Skin of body (tissue), 2 donors: Measurements from ENCODE around the gene CYLD. TPM values are rescaled to one million over a fixed set of nuclear protein-coding genes. Genes with fewer than 3 reads are reported as not detected.

Experiments used
- DNase-seq: peaks from one replicate; lab custom pipeline; 2025; lab: John Stamatoyannopoulos, UW
- total RNA-seq: library from RNA; depleted of rRNA; stranded (reverse); fragments of >200 nt; gene quantifications from one replicate; pipeline ENCODE4 v1.2.3, GENCODE V29; 2014

The CYLD gene
- total RNA-seq, 1 donor from 2014 or later = 42.5 TPM

DNA sequence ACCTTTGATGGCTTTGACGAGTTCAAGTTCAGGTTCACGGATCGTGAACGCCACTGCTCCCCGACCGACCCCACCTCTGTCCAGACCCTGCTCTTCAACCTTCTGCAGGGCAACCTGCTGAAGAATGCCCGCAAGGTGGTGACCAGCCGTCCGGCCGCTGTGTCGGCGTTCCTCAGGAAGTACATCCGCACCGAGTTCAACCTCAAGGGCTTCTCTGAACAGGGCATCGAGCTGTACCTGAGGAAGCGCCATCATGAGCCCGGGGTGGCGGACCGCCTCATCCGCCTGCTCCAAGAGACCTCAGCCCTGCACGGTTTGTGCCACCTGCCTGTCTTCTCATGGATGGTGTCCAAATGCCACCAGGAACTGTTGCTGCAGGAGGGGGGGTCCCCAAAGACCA lies 30.8 kb upstream of the CYLD start:
- no peak for DNase-seq

DNA sequence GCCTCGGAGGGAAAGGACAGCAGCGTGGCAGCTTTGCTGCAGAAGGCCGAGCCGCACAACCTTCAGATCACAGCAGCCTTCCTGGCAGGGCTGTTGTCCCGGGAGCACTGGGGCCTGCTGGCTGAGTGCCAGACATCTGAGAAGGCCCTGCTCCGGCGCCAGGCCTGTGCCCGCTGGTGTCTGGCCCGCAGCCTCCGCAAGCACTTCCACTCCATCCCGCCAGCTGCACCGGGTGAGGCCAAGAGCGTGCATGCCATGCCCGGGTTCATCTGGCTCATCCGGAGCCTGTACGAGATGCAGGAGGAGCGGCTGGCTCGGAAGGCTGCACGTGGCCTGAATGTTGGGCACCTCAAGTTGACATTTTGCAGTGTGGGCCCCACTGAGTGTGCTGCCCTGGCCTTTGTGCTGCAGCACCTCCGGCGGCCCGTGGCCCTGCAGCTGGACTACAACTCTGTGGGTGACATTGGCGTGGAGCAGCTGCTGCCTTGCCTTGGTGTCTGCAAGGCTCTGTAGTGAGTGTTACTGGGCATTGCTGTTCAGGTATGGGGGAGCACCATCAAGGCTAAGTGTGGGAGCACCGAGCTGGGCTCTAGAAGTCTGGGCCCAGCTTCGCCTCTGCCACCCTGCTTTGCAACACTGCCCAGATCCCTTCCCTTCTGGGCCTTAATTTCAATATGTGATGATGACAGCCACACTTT lies 29.9 kb upstream of the CYLD start:
- DNase-seq = no peak

DNA sequence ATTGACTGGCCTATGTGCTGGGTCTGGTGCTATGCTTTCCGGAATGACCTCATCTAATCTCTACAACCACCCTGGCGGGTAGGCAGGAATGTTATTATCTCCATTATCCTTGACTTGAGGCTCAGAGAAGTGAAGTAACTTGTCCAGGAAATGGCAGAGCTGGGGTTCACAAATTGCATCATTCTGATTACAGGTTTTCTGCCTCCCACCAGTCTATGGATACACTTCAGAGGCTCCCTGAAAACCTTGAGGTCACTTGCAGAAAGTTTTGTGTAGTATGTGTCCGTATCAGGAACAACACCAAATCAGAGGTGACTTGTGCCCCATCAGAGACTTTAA lies 29.4 kb upstream of the CYLD start:
- DNase-seq = no peak

DNA sequence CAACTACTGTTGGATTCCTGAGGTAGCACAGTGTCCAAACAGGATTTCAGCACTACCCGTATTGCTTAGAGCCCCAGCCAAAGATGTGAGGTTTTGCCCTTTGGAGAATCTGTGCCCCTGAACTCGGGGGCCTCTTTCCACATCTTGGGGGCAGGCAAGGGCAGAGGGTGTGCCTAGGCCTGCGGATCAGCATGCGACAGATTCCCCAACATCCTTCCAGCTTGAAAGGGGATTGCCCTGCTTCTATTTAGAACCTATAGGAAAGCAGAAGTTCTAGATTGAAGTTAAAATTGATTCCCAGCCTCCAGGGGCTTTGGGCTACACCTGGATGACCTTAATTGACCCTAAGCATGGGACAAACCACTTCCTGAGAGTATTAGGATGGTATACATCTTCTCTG lies 28.9 kb upstream of the CYLD start:
- no peak for DNase-seq

DNA sequence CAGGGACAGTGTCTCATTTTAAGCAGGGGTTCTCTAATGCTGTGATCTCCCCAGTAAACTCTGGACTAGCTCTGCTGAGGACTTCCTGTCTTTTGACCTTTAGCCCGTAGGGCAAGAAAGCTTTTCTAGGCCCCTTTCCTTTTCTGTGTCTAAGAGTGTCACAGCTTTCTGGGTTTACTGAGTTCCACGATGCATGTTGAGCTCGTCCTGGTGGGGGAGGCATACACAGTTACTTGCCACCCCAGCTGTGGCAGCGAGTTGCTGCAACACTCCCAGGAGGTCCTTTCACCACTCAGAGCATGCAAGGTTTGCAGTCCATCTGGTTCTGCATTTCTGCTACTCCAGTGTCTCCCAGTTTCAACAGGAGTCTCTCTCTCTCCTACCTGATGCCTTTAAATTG lies 24.8 kb upstream of the CYLD start:
- DNase-seq = no peak

DNA sequence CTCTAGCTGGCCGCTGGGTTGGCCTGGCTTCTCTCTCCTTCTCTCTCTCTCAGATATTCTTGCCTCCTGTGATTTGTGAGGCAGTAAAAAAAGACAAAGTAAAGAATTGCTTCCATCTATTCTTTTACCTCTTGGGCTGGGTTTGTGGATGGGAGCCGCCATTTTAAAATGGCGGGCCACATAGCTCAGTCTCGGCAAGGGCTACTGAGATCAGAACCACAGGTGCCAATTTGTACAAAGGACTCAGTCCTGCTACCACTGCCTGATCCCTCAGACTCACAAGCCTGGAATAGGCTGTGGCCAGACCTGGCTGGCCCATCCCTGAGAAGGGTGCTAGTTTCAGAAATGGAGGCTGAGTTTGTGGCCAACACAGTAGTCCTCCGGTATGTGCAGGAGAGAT lies 24.4 kb upstream of the CYLD start:
- DNase-seq = no peak

DNA sequence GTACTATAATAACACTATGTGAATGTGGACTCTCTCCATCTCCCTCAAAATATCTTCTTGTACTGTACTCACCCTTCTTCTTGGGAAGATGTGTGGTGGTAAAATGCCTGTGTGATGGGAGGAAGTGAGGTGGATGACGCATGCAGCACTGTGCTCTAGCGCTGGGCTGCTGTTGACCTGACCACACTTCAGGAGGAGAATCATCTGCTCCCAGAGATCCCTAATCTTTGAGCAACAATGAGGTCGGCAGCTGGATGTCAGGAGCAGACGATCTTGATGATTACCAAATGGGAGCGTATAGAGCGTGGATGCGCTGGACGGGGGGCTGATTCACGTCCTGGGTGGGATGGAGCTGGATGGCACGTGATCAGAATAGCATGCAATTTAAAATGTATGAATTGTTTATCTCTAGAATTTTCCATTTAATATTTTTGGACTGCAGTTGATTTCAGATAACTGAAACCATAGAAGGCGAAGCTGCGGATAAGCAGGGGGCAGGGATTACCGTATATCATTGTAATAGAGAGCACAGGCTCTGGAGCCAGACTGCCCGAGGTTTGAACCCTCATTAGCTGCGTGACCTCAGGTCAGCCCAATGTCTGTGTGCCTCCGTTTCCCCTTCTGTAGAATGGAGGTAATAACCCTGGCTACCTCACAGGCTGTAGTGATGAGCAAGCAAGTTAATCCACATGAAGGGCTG lies 23.7 kb upstream of the CYLD start:
- no peak for DNase-seq

DNA sequence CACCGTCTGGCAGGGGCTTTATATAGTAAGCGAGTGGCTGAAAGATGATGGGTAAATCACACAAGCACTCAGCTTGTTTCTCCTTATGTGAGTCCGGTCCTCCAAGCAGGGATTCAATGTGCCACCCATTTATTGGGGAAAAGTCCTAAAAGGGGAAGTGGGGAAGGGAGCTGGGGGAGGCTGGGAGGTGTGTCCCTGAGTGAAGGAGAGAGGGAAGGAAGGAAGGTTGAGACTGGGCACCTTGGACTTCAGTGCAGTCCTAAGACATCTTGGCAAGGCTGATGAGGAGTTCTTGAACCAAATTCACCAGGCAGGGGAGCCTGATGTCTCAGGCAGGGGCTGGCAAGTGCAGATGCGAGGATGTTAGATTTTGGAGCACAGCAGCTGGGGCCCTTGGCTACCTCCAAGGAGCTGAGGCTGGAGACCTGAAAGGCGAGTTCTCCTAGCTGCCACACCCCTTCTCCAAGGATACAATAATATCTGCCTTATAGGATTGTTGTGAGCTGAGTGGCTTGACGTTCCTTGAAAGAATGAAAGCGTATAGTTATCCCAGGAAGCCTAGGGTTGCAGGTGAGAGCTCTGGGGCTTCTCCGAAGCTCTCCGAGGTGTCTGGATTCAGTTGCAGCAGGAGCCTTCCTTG lies 23.0 kb upstream of the CYLD start:
- no peak for DNase-seq

DNA sequence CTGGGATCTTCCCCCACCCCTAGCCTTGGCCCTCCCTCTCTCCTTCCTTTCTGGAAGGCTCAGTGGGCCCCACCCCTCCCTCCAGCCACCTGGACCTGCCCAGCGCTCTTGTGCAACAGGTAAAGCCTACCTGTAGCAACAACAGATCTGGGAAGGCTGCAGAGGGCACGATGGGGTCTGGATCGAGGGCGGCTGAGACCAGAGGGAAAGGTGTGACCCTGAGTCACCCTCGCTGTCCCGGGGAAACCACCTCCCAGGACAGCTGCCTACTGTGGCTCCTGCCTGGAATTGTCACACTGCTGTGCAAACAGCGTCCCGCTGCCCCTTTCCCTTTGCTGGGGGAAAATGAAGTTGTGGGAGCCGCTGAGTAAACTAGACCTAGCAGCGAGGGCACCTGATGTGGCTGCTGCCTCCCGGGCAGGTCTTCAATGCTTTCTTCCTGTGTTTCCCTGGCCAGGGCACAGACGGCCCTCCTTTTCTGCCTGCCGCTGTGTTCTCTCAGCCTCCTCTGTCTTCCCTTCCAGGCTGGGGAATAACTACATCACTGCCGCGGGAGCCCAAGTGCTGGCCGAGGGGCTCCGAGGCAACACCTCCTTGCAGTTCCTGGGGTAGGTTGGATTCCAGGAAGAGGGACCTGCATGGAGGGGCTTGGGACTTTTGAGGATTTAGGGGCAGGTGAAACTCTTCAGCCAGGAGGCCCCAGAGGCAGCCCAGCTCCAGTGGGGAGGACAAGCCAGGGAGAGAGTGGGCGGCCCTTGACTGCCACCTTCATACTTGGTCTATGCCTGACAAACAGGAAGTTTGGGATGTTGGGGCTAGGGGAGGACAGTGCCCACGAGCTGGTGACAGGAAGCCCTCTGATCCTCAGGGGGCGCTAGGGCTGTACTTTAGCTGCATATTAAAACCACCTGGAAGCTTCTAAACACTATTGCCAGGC lies 22.2 kb upstream of the CYLD start:
- DNase-seq = no peak

DNA sequence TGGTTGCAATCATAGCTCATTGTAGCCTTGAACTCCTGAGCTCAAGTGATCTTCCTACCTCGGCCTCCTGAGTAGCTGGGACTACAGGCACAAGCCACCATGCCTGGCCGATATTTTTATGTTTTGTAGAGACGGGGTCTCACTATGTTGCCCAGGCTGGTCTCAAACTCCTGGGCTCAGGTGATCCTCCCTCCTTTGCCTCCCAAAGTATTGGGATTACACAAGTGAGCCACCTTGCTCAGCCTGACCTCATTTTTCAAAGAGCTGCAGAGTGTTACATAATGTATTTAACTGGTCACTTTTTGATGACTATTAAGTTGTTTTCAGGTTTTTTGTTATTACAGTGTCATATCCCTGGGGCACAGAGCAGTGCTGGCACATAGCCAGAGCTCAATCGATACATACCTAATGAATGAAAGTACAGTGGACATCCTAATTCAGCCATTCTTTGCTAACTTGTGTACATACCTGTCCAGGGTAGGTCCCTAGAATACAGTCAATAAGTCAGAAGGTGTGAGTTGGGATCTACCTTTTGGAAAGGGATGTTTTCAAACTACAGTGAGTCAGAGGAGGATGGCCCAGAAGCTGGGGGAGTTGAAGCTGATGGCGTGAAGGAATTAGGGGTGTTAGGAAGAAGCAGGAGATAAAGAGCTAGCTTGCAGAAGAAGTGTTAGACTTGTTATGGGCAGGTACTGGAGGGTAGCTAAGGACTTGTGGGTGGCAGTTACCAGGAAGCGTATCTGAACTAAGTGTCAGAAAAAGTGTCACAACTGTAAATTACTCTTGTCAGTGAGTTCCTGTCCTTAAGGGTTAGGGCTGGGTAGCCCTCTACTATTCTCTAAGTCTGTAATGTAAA lies 20.1 kb upstream of the CYLD start:
- DNase-seq = no peak

DNA sequence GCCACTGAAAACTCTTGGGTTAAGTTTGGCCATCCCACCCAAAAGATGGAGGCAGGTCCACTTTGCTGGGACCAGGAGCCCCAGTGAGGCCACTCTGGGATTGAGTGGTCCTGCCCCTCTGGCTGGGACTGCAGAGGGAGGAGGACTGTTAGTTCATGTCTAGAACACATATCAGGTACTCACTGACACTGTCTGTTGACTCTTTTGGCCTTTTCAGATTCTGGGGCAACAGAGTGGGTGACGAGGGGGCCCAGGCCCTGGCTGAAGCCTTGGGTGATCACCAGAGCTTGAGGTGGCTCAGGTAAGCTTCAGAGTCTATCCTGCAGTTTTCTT lies 19.5 kb upstream of the CYLD start:
- DNase-seq = no peak

DNA sequence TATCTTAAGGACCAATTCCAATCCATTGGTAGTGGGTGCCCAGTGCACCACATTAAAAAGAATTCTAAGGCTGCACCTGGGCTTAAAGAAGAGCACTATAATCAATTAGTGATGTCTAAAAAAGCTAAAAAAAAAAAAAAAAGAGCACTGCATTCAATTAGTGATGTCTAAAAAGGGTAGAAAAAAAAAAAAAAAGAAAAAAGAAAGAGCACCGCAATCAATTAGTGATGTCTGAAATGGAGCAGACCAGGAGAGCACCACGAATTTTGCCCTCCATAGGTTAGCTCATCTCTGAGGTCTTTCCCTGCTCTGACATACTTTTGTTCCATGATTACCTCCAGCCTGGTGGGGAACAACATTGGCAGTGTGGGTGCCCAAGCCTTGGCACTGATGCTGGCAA lies 18.9 kb upstream of the CYLD start:
- DNase-seq = no peak

DNA sequence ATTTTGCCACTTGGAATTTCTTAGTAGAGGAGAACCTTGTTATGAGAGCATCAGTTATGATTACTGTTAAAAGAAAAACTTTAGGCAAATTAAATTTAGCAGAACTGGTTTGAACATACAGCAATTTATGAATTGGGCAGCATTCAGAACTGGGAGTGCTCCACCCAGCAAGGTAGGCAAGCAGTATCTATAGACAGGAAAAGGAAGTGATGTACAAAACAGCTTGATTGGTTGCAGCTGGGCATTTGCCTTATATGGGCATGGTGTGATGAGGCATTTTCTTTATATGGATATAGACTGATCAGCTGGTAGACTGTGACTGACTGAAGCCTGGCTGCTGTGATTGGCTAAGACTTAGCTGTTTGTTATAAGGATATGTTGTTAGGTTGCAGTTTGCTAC lies 17.6 kb upstream of the CYLD start:
- DNase-seq = no peak

DNA sequence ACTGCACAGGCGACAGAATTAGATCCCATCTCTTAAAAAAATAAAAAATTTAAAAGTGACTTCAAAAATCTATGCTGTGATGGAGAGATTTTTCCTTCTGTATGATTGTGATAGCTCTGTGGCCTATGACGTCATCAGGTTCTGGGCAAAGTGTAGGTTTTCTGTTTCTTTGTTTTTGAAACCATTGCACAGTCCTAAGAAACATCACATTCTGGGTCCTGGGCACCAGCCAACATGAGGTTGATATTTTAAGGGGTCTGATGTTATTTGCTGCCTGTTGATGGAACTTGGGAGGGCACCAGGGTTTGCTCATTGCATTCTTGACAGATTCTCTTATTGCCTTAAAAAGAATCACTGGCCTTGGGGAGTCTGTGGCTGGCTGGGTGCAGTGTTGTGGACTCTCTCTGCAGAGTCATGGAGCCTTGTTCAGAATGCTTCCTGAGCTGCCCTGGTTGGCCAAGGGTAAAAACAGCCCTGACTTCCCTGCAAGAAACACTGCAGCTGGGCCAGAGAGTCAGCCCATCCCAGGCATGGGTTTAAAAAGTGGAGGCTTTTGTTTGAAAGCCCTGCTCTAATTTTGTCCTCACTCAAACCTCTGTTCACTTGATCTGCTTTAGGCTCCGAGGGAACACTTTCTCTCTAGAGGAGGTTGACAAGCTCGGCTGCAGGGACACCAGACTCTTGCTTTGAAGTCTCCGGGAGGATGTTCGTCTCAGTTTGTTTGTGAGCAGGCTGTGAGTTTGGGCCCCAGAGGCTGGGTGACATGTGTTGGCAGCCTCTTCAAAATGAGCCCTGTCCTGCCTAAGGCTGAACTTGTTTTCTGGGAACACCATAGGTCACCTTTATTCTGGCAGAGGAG lies 10.5 kb upstream of the CYLD start:
- DNase-seq = no peak

DNA sequence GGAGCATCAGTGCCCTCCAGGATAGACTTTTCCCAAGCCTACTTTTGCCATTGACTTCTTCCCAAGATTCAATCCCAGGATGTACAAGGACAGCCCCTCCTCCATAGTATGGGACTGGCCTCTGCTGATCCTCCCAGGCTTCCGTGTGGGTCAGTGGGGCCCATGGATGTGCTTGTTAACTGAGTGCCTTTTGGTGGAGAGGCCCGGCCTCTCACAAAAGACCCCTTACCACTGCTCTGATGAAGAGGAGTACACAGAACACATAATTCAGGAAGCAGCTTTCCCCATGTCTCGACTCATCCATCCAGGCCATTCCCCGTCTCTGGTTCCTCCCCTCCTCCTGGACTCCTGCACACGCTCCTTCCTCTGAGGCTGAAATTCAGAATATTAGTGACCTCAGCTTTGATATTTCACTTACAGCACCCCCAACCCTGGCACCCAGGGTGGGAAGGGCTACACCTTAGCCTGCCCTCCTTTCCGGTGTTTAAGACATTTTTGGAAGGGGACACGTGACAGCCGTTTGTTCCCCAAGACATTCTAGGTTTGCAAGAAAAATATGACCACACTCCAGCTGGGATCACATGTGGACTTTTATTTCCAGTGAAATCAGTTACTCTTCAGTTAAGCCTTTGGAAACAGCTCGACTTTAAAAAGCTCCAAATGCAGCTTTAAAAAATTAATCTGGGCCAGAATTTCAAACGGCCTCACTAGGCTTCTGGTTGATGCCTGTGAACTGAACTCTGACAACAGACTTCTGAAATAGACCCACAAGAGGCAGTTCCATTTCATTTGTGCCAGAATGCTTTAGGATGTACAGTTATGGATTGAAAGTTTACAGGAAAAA lies 9.7 kb upstream of the CYLD start:
- DNase-seq = no peak

DNA sequence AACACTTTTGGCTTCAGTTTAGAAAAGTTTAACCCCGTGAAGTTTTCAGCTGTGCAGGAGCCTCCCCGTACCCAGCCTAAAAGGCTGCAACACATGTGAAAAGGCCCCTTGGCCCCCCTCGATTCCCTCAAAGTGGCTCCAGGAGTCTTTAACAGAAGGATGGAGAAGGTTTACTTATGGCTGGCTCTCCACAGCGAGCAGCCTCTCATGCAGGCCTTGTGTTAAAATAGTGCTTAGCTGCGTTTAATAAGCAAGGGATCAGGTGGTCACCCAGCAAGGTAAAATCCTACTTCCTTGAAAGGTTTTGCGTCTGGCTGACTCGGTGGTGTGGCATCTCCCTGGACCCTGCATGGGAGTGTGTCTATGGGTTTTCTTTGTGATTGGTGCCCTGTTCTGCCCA lies 8.4 kb upstream of the CYLD start:
- DNase-seq = no peak

DNA sequence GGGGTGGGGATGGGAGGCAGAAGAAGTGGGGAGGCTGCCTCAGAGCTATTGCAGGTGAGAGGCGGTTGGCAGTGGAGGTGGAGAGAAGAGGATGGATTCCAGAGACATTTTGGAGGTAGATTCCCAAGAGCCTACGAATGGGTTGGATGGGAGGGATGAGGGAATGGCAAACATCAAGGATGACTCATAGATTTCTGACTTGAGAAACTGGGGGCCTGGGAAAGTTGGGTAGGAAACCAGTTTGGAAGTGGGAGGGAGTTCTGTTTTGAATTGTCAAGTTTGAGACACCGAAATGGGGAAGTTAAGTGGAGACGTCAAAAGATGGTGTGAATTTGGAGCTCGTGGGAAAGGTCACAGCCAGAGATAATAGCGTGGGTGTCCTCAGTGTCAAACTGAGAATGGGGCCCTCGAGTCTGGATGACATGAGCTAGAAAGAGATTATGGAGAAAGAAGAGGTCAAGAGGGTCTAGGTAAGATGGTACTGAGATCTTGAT lies 6.2 kb upstream of the CYLD start:
- DNase-seq = no peak

DNA sequence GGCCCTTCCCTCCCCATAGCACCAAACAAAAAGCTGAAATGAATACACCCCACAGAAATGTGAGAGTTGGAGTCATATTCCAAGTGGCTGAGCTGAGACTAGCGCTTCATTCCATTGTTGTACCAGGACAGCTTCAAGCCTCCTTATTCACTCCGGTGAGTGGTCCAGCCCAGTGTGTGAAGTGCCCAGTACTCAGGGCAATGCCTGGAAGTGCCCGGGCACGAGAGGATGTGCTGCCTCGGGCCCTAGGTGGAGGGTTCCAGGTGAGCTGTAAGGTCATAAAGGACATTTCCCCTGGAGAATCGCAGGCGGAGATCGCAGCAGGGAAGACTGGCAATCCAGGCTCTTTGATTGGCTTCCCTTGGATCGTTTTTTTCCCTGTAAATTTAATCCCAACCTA lies 5.4 kb upstream of the CYLD start:
- DNase-seq = no peak

DNA sequence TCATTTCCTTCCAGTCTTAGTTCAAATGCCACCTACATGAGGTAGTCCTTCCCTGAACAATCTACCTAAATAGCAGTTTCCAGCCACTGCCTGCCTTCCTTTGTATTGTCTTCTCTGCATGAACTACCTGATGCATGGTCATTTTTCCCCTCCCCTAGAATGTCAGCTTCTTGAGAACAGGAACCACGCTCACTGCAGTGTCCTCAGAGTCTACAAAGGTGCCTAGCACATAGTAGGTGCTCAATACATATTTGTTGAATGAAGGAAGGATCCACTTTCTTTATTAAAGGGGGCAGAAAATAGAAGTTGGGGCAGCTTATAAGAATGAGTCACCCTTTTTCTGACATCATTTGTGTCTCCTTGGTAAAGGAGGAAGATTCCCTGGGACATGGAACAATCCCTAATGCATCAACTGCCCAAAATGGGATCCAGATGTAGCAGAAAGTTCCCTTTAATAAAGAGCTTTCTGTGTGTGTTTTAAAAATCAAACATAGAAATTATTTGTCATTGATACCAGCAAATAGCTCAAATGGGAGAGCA lies 4.4 kb upstream of the CYLD start:
- DNase-seq = no peak
